ENCODE results near the gene SSH2.
"Not testable (repeated sequence)": the region's sequence is repeated elsewhere in the genome, so short reads cannot be mapped to it uniquely, and the experiment has no call there.

Gene SSH2

GRCh38 chr17:29883497-29883896 is 46.5 kb downstream of the SSH2 start:
- no peak; the same call in 2 of the 3 replicates for ATAC-seq
- no peak for TF ChIP-seq ZFP30 (CRISPR knock-in tag; IDR thresholded peaks at IDR 0.05)
- TF ChIP-seq TOX (CRISPR knock-in tag; IDR thresholded peaks at IDR 0.05; ENCODE audit: borderline replicate concordance): no peak
- no peak for TF ChIP-seq CSDC2 (CRISPR knock-in tag; IDR thresholded peaks at IDR 0.05)
- TF ChIP-seq BACH2 (CRISPR knock-in tag; IDR thresholded peaks at IDR 0.05; ENCODE audit: borderline replicate concordance): no peak

GRCh38 chr17:29881256-29881655 is 48.8 kb downstream of the SSH2 start:
- TF ChIP-seq TSHZ2 (CRISPR knock-in tag; IDR thresholded peaks at IDR 0.05): no peak
- TF ChIP-seq ZC3H10 (CRISPR knock-in tag; IDR thresholded peaks at IDR 0.05): no peak
- TF ChIP-seq ZNF565 (CRISPR knock-in tag; conservative IDR thresholded peaks at IDR 0.05; ENCODE audit: low read depth): no peak
- no peak for TF ChIP-seq SNAI2 (CRISPR knock-in tag; IDR thresholded peaks at IDR 0.05)
- TF ChIP-seq ZFP3 (CRISPR knock-in tag; IDR thresholded peaks at IDR 0.05): no peak
- TF ChIP-seq PPARA (CRISPR knock-in tag; IDR thresholded peaks at IDR 0.05; ENCODE audit: borderline replicate concordance): no peak
- TF ChIP-seq BACH2 (CRISPR knock-in tag; IDR thresholded peaks at IDR 0.05; ENCODE audit: borderline replicate concordance): no peak
- no peak for TF ChIP-seq ZNF8 (CRISPR knock-in tag; IDR thresholded peaks at IDR 0.05)
- TF ChIP-seq OSR1 (CRISPR knock-in tag; IDR thresholded peaks at IDR 0.05): no peak
- no peak for TF ChIP-seq TCF4 (CRISPR knock-in tag; IDR thresholded peaks at IDR 0.05; ENCODE audit: borderline replicate concordance)
- no peak for TF ChIP-seq ZNF70 (CRISPR knock-in tag; IDR thresholded peaks at IDR 0.05)
- ATAC-seq: no peak

- ATAC-seq: no peak
- TF ChIP-seq POU6F1 (CRISPR knock-in tag; IDR thresholded peaks at IDR 0.05; ENCODE audit: borderline replicate concordance, low read depth) (no peak), ZNF8 (CRISPR knock-in tag; IDR thresholded peaks at IDR 0.05) (no peak), GLIS3 (CRISPR knock-in tag; IDR thresholded peaks at IDR 0.05) (no peak), PPARA (CRISPR knock-in tag; IDR thresholded peaks at IDR 0.05; ENCODE audit: borderline replicate concordance) (no peak), ZFP3 (CRISPR knock-in tag; IDR thresholded peaks at IDR 0.05) (peak; percentile 82), TSHZ2 (CRISPR knock-in tag; IDR thresholded peaks at IDR 0.05) (no peak)
Measured at GRCh38 chr17:29880031-29880430, 50.0 kb downstream of the SSH2 start.

GRCh38 chr17:29874931-29875596 is 55.0 kb downstream of the SSH2 start:
- ATAC-seq: no peak
- TF ChIP-seq SNAI2 (CRISPR knock-in tag; IDR thresholded peaks at IDR 0.05): no peak
- TF ChIP-seq ISL1 (CRISPR knock-in tag; IDR thresholded peaks at IDR 0.05): no peak
- no peak for TF ChIP-seq ZC3H10 (CRISPR knock-in tag; IDR thresholded peaks at IDR 0.05)
- TF ChIP-seq POU6F1 (CRISPR knock-in tag; IDR thresholded peaks at IDR 0.05; ENCODE audit: borderline replicate concordance, low read depth): no peak
- TF ChIP-seq CSDC2 (CRISPR knock-in tag; IDR thresholded peaks at IDR 0.05): no peak
- TF ChIP-seq BACH2 (CRISPR knock-in tag; IDR thresholded peaks at IDR 0.05; ENCODE audit: borderline replicate concordance): no peak
- no peak for TF ChIP-seq OSR1 (CRISPR knock-in tag; IDR thresholded peaks at IDR 0.05)
- no peak for TF ChIP-seq CREB5 (CRISPR knock-in tag; IDR thresholded peaks at IDR 0.05; ENCODE audit: low read depth)

GRCh38 chr17:29874358-29874757 is 55.7 kb downstream of the SSH2 start:
- ATAC-seq: not testable (repeated sequence)
